Panc1 (cell line): Measurements from ENCODE around the gene PFAS. TPM values are rescaled to one million over a fixed set of nuclear protein-coding genes. Genes with fewer than 3 reads are reported as not detected.

Experiments
- ATAC-seq: fragments of 200-7000 bp; cut with Tn5 transposase; 2 replicates; pipeline ENCODE4 v1.9.1; 2020; ENCODE audit warnings: mild to moderate bottlenecking, moderate library complexity
- BruUV-seq: library from RNA; stranded (reverse); fragments of 400-500 nt; replicated peaks from 2 replicates; lab custom pipeline; 2021; lab: Mats Ljungman, UMichigan
- CTCF ChIA-PET: fragments of 300-600 bp; sonication (Branson Sonifier 250); formaldehyde crosslinking; loops from one replicate; lab custom pipeline; 2022; ENCODE audit warnings: antibody characterized with exemption; lab: Charles Lee
- POLR2A ChIA-PET: fragments of 300-600 bp; sonication (Branson Sonifier 250); formaldehyde crosslinking; loops from one replicate; lab custom pipeline; 2022; ENCODE audit warnings: antibody characterized with exemption; lab: Charles Lee
- DNase-seq: peaks from one replicate; pipeline ENCODE4 v3.0.0-alpha.2; 2010; ENCODE audit warnings: low read depth, low spot score
- H3K27ac ChIP-seq: 2 replicates; pipeline ENCODE4 v1.5.1; 2011; ENCODE audit warnings: mild to moderate bottlenecking, low read length, inconsistent platforms
- H3K27me3 ChIP-seq: fragments of 200-500 bp; sonication (Bioruptor generic); 2 replicates; pipeline ENCODE4 v1.6.0; 2014; ENCODE audit warnings: low read length, inconsistent platforms; ENCODE audit not compliant: control insufficient read depth, insufficient read depth
- H3K36me3 ChIP-seq: fragments of 200-500 bp; sonication (Bioruptor generic); 2 replicates; pipeline ENCODE4 v1.5.1; 2014; ENCODE audit warnings: inconsistent platforms, mild to moderate bottlenecking, low read length, moderate library complexity; ENCODE audit not compliant: control insufficient read depth, insufficient read depth
- H3K4me1 ChIP-seq: 2 replicates; pipeline ENCODE4 v1.5.1; 2011; ENCODE audit warnings: inconsistent platforms, mild to moderate bottlenecking, low read length, moderate library complexity; ENCODE audit not compliant: control insufficient read depth, insufficient read depth
- H3K4me3 ChIP-seq, 2 experiments: 2 replicates each; pipeline ENCODE4 v1.5.1; 2011 to 2012; ENCODE audit warnings: low read depth in 2 of 2, low read length in 2 of 2, mild to moderate bottlenecking in 2 of 2, inconsistent platforms in 1 of 2, moderate library complexity in 1 of 2
- H3K9me3 ChIP-seq: fragments of 200-500 bp; sonication (Bioruptor generic); 2 replicates; pipeline ENCODE4 v1.5.1; 2014; ENCODE audit warnings: low read depth, mild to moderate bottlenecking, inconsistent platforms, low read length, moderate library complexity; ENCODE audit not compliant: control insufficient read depth, insufficient read depth
- CTCF ChIP-seq: fragments of 450-650 bp; IDR thresholded peaks from 2 replicates; pipeline ENCODE4 v1.5.1; 2017; ENCODE audit warnings: mild to moderate bottlenecking
- POLR2AphosphoS5 ChIP-seq: IDR thresholded peaks from 2 replicates; pipeline ENCODE4 v1.6.1; 2012; ENCODE audit warnings: mild to moderate bottlenecking, low read depth, low read length, moderate library complexity
- SIN3A ChIP-seq: IDR thresholded peaks from 2 replicates; pipeline ENCODE4 v1.6.1; 2012; ENCODE audit warnings: low read depth, mild to moderate bottlenecking, low read length, moderate library complexity, borderline replicate concordance; ENCODE audit not compliant: insufficient read depth
- TCF7L2 ChIP-seq: IDR thresholded peaks from 2 replicates; pipeline ENCODE4 v1.6.1; 2011; ENCODE audit warnings: mild to moderate bottlenecking, low read depth, low read length, inconsistent platforms
- in situ Hi-C: cut with HindIII; loops from 2 replicates; pipeline ENCODE4 v1.10.0; 2016; ENCODE audit warnings: low sequenced_read_pairs, low pct_unique_long_range_greater_than_20kb
- intact Hi-C: fragments of 100-400 bp; cut with micrococcal nuclease; formaldehyde crosslinking; loops from one replicate; pipeline ENCODE4 v1.10.0; 2022; ENCODE audit not compliant: unreplicated experiment
- total RNA-seq: library from RNA; stranded (reverse); gene quantifications from one replicate; pipeline ENCODE4 v1.2.1, GENCODE V29; 2021; ENCODE audit not compliant: unreplicated experiment
- TF ChIP-seq, protein P1 (sequence below), 2 experiments: IDR thresholded peaks; 2 replicates each; pipeline ENCODE4 v1.6.1; 2011 to 2012; ENCODE audit warnings: low read depth in 2 of 2, control low read depth in 1 of 2, low read length in 1 of 2, mild to moderate bottlenecking in 1 of 2, moderate library complexity in 1 of 2; ENCODE audit not compliant: insufficient read depth in 1 of 2

The PFAS gene
- total RNA-seq, 1 experiment from 2014 or later: 73.0 TPM

- peak overlapping the region; percentile 81 to 90 for H3K4me3 ChIP-seq
- ChIA-PET CTCF (interaction anchor here (1.0 kb wide), 1 partner anchor 78 kb away, joined by 3 read pairs; no protein-coding TSS in a partner anchor), POLR2A (interaction anchor here (1.4 kb wide), 1 partner anchor 26 kb away, joined by 8 read pairs; the partner anchor contains the start of gene CTC1)
- H3K4me1 ChIP-seq: peaks cover 22% of the 10 kb centered on the region
- in situ Hi-C loops (no loop called here), intact Hi-C loops (loop anchor here (10.0 kb wide), 1 partner anchor 98 kb away; the partner anchor contains the start of gene HES7)
- peak; percentile 98 for DNase-seq
- peak overlapping the region; percentile 74 for H3K27ac ChIP-seq
- H3K36me3 ChIP-seq: no peaks in the 10 kb centered on the region
- H3K27me3 ChIP-seq: no peaks in the 10 kb centered on the region
- H3K9me3 ChIP-seq: no peaks in the 10 kb centered on the region
- TF ChIP-seq SIN3A (no peak), TCF7L2 (no peak), CTCF (no peak), POLR2AphosphoS5 (no peak)
- no peak for ATAC-seq
- no TSS peak for BruUV-seq
Observed at GRCh38 chr17:8222380-8222629, 26.8 kb upstream of the PFAS start.

DNA sequence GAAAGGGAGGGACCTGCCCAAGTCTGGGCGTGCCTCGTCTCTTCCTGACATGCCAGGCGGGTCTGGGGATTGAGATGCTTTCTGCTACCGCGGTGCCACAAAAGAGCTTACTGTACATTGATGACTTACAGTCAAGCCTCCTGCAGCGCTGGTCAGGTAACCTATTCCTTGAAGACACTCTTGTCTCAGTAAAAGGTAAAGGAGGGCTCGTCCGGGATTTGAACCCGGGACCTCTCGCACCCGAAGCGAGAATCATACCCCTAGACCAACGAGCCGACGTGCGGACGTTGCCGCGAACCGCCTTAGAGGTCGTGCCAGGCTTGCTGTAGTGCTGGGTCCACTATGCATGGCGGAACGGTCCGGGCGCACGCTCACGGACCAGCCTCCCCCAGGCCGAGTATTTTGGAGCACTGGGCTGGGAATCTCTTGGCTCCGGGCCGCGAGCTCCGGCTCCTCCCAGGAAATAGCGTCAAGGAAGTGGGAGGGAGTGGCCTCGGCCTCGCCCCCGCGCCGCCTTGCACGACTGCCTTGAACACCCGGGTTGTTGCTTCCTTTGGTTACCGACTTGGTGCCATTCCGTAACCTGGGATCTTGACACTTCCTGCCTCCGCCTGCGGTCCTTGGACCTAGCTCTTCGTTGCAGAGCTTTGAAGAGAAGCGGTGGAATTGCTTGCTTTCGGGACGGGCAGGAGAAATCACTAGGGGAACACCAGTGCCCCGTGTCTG is 26.3 kb upstream of the PFAS start:
- Histone ChIP-seq H3K4me3 (peak overlapping the region; percentile 81 to 90), H3K4me1 (peaks cover 23% of the 10 kb centered on the region), H3K9me3 (no peaks in the 10 kb centered on the region), H3K27me3 (no peaks in the 10 kb centered on the region), H3K36me3 (no peaks in the 10 kb centered on the region), H3K27ac (peak overlapping the region; percentile 94)
- no TSS peak for BruUV-seq
- ChIA-PET POLR2A (interaction anchor here (1.4 kb wide), 1 partner anchor 25 kb away, joined by 8 read pairs; the partner anchor contains the start of gene CTC1), CTCF (interaction anchor here (1.0 kb wide), 1 partner anchor 78 kb away, joined by 3 read pairs; no protein-coding TSS in a partner anchor)
- TF ChIP-seq CTCF (no peak), SIN3A (no peak), POLR2AphosphoS5 (peak; percentile 74), TCF7L2 (peak; percentile 71)
- TF ChIP-seq, protein P1, sequence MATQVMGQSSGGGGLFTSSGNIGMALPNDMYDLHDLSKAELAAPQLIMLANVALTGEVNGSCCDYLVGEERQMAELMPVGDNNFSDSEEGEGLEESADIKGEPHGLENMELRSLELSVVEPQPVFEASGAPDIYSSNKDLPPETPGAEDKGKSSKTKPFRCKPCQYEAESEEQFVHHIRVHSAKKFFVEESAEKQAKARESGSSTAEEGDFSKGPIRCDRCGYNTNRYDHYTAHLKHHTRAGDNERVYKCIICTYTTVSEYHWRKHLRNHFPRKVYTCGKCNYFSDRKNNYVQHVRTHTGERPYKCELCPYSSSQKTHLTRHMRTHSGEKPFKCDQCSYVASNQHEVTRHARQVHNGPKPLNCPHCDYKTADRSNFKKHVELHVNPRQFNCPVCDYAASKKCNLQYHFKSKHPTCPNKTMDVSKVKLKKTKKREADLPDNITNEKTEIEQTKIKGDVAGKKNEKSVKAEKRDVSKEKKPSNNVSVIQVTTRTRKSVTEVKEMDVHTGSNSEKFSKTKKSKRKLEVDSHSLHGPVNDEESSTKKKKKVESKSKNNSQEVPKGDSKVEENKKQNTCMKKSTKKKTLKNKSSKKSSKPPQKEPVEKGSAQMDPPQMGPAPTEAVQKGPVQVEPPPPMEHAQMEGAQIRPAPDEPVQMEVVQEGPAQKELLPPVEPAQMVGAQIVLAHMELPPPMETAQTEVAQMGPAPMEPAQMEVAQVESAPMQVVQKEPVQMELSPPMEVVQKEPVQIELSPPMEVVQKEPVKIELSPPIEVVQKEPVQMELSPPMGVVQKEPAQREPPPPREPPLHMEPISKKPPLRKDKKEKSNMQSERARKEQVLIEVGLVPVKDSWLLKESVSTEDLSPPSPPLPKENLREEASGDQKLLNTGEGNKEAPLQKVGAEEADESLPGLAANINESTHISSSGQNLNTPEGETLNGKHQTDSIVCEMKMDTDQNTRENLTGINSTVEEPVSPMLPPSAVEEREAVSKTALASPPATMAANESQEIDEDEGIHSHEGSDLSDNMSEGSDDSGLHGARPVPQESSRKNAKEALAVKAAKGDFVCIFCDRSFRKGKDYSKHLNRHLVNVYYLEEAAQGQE (IDR thresholded peaks at IDR 0.05; ENCODE audit: insufficient read depth in 1 of 2, low read depth in 2 of 2, low read length in 1 of 2): peak in 1 of 2 experiments; percentile 52; a peak in 1 of 4 replicates
- DNase-seq: peak; percentile 95
- in situ Hi-C loops: no loop called here
- intact Hi-C loops: loop anchor here (10.0 kb wide), 1 partner anchor 98 kb away; the partner anchor contains the start of gene HES7
- peak; percentile 59 for ATAC-seq
